Measurements from ENCODE around the gene SLC39A11. TPM values are rescaled to one million over a fixed set of nuclear protein-coding genes. Genes with fewer than 3 reads are reported as not detected.
"Not testable (repeated sequence)": the region's sequence is repeated elsewhere in the genome, so short reads cannot be mapped to it uniquely, and the experiment has no call there.

Gene SLC39A11
- total and polyA plus RNA-seq, 4 donors, result 9.3 to 49.3 (median 24.7) TPM

DNA sequence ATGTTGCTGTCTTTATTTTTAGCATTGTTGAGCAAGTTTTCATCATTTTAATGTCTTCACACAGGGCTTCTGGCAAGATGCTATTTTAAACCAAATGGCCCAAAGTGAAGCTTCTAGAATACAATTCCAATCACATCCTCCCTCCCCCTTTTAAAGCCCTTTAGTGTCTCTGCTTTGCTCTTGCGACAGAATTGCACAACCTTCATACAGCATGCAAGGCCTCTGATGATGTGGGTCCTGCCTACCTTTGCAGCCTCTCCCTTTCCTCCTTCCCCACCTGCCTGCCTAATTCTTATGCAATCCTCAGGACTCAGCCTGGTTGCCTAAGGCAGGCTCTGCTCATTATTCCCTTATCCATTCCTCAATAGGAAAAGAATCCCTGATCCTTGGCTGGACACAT, 381.7 kb downstream of the SLC39A11 start:
- no peak overlapping the region for H3K27ac ChIP-seq (ENCODE audit: low read depth in 1 of 2, low read length in 1 of 2)
- 35 to 52% methylated on average over 1 of the region's 1 CpG for WGBS, 2 donors

GRCh38 chr17:72710202-72710601, 382.3 kb downstream of the SLC39A11 start:
- H3K4me1 ChIP-seq (ENCODE audit: control insufficient read depth in 5 of 5, insufficient read depth in 5 of 5, low read length in 5 of 5), result peaks cover 0 to 4% (median 0%) of the 10 kb centered on the region in 5 donors
- ATAC-seq (ENCODE audit: insufficient read depth, low FRiP score) (no peak), DNase-seq (no peak)
- H3K27me3 ChIP-seq (ENCODE audit: control insufficient read depth in 3 of 3, insufficient read depth in 3 of 3, low read length in 2 of 3), result no peaks in the 10 kb centered on the region
- no peak overlapping the region for H3K9ac ChIP-seq (ENCODE audit: insufficient read depth in 1 of 2, low read length in 2 of 2)
- H3K36me3 ChIP-seq (ENCODE audit: control insufficient read depth in 4 of 4, insufficient read depth in 4 of 4, low read length in 4 of 4), result no peaks in the 10 kb centered on the region
- peaks cover 0 to 10% (median 5%) of the 10 kb centered on the region in 4 donors for H3K9me3 ChIP-seq (ENCODE audit: control insufficient read depth in 4 of 4, insufficient read depth in 3 of 4, low read length in 3 of 4)
- TF ChIP-seq, protein P1, sequence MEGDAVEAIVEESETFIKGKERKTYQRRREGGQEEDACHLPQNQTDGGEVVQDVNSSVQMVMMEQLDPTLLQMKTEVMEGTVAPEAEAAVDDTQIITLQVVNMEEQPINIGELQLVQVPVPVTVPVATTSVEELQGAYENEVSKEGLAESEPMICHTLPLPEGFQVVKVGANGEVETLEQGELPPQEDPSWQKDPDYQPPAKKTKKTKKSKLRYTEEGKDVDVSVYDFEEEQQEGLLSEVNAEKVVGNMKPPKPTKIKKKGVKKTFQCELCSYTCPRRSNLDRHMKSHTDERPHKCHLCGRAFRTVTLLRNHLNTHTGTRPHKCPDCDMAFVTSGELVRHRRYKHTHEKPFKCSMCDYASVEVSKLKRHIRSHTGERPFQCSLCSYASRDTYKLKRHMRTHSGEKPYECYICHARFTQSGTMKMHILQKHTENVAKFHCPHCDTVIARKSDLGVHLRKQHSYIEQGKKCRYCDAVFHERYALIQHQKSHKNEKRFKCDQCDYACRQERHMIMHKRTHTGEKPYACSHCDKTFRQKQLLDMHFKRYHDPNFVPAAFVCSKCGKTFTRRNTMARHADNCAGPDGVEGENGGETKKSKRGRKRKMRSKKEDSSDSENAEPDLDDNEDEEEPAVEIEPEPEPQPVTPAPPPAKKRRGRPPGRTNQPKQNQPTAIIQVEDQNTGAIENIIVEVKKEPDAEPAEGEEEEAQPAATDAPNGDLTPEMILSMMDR (IDR thresholded peaks at IDR 0.05; ENCODE audit: control extremely low read depth, extremely low read depth), result no peak
- H3K27ac ChIP-seq (ENCODE audit: low read depth in 1 of 2, low read length in 1 of 2), result no peak overlapping the region
- H3K4me3 ChIP-seq, result no peak overlapping the region

More for the DNA sequence above, 381.7 kb downstream of the SLC39A11 start:
- Histone ChIP-seq H3K4me1 (ENCODE audit: control insufficient read depth in 5 of 5, insufficient read depth in 5 of 5, low read length in 5 of 5) (peaks cover 0 to 4% (median 0%) of the 10 kb centered on the region in 5 donors), H3K9ac (ENCODE audit: insufficient read depth in 1 of 2, low read length in 2 of 2) (no peak overlapping the region), H3K4me3 (no peak overlapping the region), H3K27me3 (ENCODE audit: control insufficient read depth in 3 of 3, insufficient read depth in 3 of 3, low read length in 2 of 3) (no peaks in the 10 kb centered on the region), H3K9me3 (ENCODE audit: control insufficient read depth in 4 of 4, insufficient read depth in 3 of 4, low read length in 3 of 4) (peaks cover 0 to 10% (median 5%) of the 10 kb centered on the region in 4 donors), H3K36me3 (ENCODE audit: control insufficient read depth in 4 of 4, insufficient read depth in 4 of 4, low read length in 4 of 4) (no peaks in the 10 kb centered on the region)
- no peak for DNase-seq
- TF ChIP-seq, protein P1 (IDR thresholded peaks at IDR 0.05; ENCODE audit: control extremely low read depth, extremely low read depth), result no peak
- ATAC-seq (ENCODE audit: insufficient read depth, low FRiP score), result no peak

DNA sequence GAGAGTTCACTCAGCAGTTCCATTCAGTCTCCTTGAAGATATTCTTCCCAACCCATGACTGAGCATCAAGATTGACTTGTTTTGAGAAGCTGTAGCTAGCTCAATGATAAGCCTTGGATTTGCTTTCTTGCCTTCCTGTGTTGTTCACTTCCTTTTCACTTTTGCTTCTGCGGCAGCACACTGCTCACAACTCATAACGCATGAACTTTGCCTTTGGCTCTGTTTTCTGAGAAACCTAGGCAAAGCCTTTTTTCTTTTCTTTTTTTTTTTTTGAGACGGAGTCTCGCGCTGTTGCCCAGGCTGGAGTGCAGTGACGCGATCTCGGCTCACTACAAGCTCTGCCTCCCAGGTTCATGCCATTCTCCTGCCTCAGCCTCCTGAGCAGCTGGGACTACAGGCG, 383.8 kb downstream of the SLC39A11 start:
- not testable (repeated sequence) for H3K4me3 ChIP-seq; ATAC-seq (ENCODE audit: insufficient read depth, low FRiP score); DNase-seq; H3K4me1 ChIP-seq (ENCODE audit: control insufficient read depth in 5 of 5, insufficient read depth in 5 of 5, low read length in 5 of 5); H3K36me3 ChIP-seq (ENCODE audit: control insufficient read depth in 4 of 4, insufficient read depth in 4 of 4, low read length in 4 of 4); H3K9ac ChIP-seq (ENCODE audit: insufficient read depth in 1 of 2, low read length in 2 of 2); H3K27me3 ChIP-seq (ENCODE audit: control insufficient read depth in 3 of 3, insufficient read depth in 3 of 3, low read length in 2 of 3); H3K27ac ChIP-seq (ENCODE audit: low read depth in 1 of 2, low read length in 1 of 2)
- H3K9me3 ChIP-seq (ENCODE audit: control insufficient read depth in 4 of 4, insufficient read depth in 3 of 4, low read length in 3 of 4), result peaks cover 0 to 10% (median 5%) of the 10 kb centered on the region in 4 donors
- WGBS, 2 donors, result 87 to 94% methylated on average over 9 of the region's 9 CpGs

GRCh38 chr17:72707881-72708280, 384.6 kb downstream of the SLC39A11 start:
- WGBS, 2 donors, result 90 to 99% methylated on average over 2 of the region's 2 CpGs
- H3K9ac ChIP-seq (ENCODE audit: insufficient read depth in 1 of 2, low read length in 2 of 2), result no peak overlapping the region
- ATAC-seq (ENCODE audit: insufficient read depth, low FRiP score) (no peak), DNase-seq (no peak)
- no peaks in the 10 kb centered on the region for H3K27me3 ChIP-seq (ENCODE audit: control insufficient read depth in 3 of 3, insufficient read depth in 3 of 3, low read length in 2 of 3)
- H3K36me3 ChIP-seq (ENCODE audit: control insufficient read depth in 4 of 4, insufficient read depth in 4 of 4, low read length in 4 of 4), result no peaks in the 10 kb centered on the region
- H3K9me3 ChIP-seq (ENCODE audit: control insufficient read depth in 4 of 4, insufficient read depth in 3 of 4, low read length in 3 of 4), result peaks cover 0 to 10% (median 5%) of the 10 kb centered on the region in 4 donors
- peaks cover 0 to 3% (median 0%) of the 10 kb centered on the region in 5 donors for H3K4me1 ChIP-seq (ENCODE audit: control insufficient read depth in 5 of 5, insufficient read depth in 5 of 5, low read length in 5 of 5)
- H3K4me3 ChIP-seq, result no peak overlapping the region
- no peak overlapping the region for H3K27ac ChIP-seq (ENCODE audit: low read depth in 1 of 2, low read length in 1 of 2)
- TF ChIP-seq, protein P1 (IDR thresholded peaks at IDR 0.05; ENCODE audit: control extremely low read depth, extremely low read depth), result no peak

All from lung (tissue), 12 donors.